Peyer's patch (tissue), 4 donors: Measurements from ENCODE around the gene NAPG. TPM values are rescaled to one million over a fixed set of nuclear protein-coding genes. Genes with fewer than 3 reads are reported as not detected.

Experiments
- DNase-seq, 3 donors: peaks; one replicate each; pipeline ENCODE4 v3.0.0-alpha.2; 2017 to 2019
- H3K27ac ChIP-seq, 4 donors: fragments of 200-600 bp; sonication (generic); one replicate each; pipeline ENCODE4 v1.5.1; 2016 to 2019
- H3K27me3 ChIP-seq, 2 donors: fragments of 200-600 bp; sonication (generic); one replicate each; pipeline ENCODE4 v1.5.1; 2019
- H3K36me3 ChIP-seq, 3 donors: fragments of 200-600 bp; sonication (generic); one replicate each; pipeline ENCODE4 v1.5.1; 2016 to 2019
- H3K4me1 ChIP-seq, 4 donors: fragments of 200-600 bp; sonication (generic); one replicate each; pipeline ENCODE4 v1.5.1; 2016 to 2019
- H3K4me3 ChIP-seq, 4 donors: fragments of 200-600 bp; sonication (generic); 1 replicate in 3 of 4; 2 replicates in 1 of 4; pipeline ENCODE4 v1.5.1; 2016 to 2019; ENCODE audit warnings: mild to moderate bottlenecking in 1 of 4
- H3K9me3 ChIP-seq, 4 donors: fragments of 200-600 bp; sonication (generic); one replicate each; pipeline ENCODE4 v1.5.1; 2016 to 2019; ENCODE audit warnings: mild to moderate bottlenecking in 1 of 4
- CTCF ChIP-seq, 6 experiments: fragments of 450-650 bp in 4 of 6; fragments of 200-600 bp in 2 of 6; sonication (generic) in 1 of 6; IDR thresholded peaks; one replicate each; pipeline ENCODE4 v1.5.1; 2017 to 2019; ENCODE audit warnings: antibody characterized with exemption in 6 of 6, mild to moderate bottlenecking in 3 of 6, moderate library complexity in 1 of 6
- POLR2A ChIP-seq, 2 donors: fragments of 450-650 bp; IDR thresholded peaks; one replicate each; pipeline ENCODE4 v1.5.1; 2017; ENCODE audit warnings: antibody characterized with exemption in 2 of 2, mild to moderate bottlenecking in 2 of 2, moderate library complexity in 2 of 2
- total RNA-seq, 4 donors: library from RNA; depleted of rRNA; stranded (reverse); fragments of >200 nt; gene quantifications; one replicate each; pipeline ENCODE4 v1.1.0, GENCODE V29; 2016

The NAPG gene
- total RNA-seq, 4 donors from 2014 or later: 22.8 to 43.8 (median 30.4) TPM

GRCh38 chr18:10525371-10525691 lies 496 bp upstream of the NAPG start:
- Histone ChIP-seq H3K36me3 (no peaks in the 10 kb centered on the region), H3K27ac (peak overlapping the region in 3 of 4 donors; percentile 90 to 98 (median 94)), H3K9me3 (no peaks in the 10 kb centered on the region), H3K4me1 (peaks cover 0 to 17% (median 7%) of the 10 kb centered on the region in 4 donors), H3K27me3 (no peaks in the 10 kb centered on the region), H3K4me3 (peak overlapping the region; percentile 78 to 97 (median 85))
- DNase-seq: no peak
- TF ChIP-seq CTCF (IDR thresholded peaks at IDR 0.05) (no peak), POLR2A (IDR thresholded peaks at IDR 0.05) (no peak)

- TF ChIP-seq CTCF (IDR thresholded peaks at IDR 0.05): no peak
- TF ChIP-seq POLR2A (IDR thresholded peaks at IDR 0.05): no peak
- Histone ChIP-seq H3K36me3 (no peaks in the 10 kb centered on the region), H3K27ac (peak overlapping the region; percentile 88 to 98 (median 92)), H3K27me3 (no peaks in the 10 kb centered on the region), H3K4me1 (peaks cover 0 to 17% (median 7%) of the 10 kb centered on the region in 4 donors), H3K4me3 (peak overlapping the region; percentile 78 to 97 (median 85)), H3K9me3 (no peaks in the 10 kb centered on the region)
- DNase-seq: no peak
Observed at GRCh38 chr18:10526561-10526949, 728 bp downstream of the NAPG start.

- no peaks in the 10 kb centered on the region for H3K9me3 ChIP-seq
- peaks cover 0 to 17% (median 7%) of the 10 kb centered on the region in 4 donors for H3K4me1 ChIP-seq
- peaks cover 0 to 7% (median 0%) of the 10 kb centered on the region in 3 donors for H3K36me3 ChIP-seq
- DNase-seq: no peak
- TF ChIP-seq CTCF (IDR thresholded peaks at IDR 0.05): no peak
- no peak for TF ChIP-seq POLR2A (IDR thresholded peaks at IDR 0.05)
- H3K27me3 ChIP-seq: no peaks in the 10 kb centered on the region
- no peak overlapping the region for H3K4me3 ChIP-seq
- no peak overlapping the region for H3K27ac ChIP-seq
Observed at GRCh38 chr18:10528439-10528838, 2.6 kb downstream of the NAPG start.

GRCh38 chr18:10530002-10530401 lies 4.2 kb downstream of the NAPG start:
- DNase-seq: no peak
- no peaks in the 10 kb centered on the region for H3K27me3 ChIP-seq
- H3K36me3 ChIP-seq: peaks cover 0 to 19% (median 0%) of the 10 kb centered on the region in 3 donors
- H3K9me3 ChIP-seq: no peaks in the 10 kb centered on the region
- H3K4me1 ChIP-seq: peaks cover 0 to 14% (median 7%) of the 10 kb centered on the region in 4 donors
- no peak overlapping the region for H3K4me3 ChIP-seq
- no peak overlapping the region for H3K27ac ChIP-seq
- TF ChIP-seq CTCF (IDR thresholded peaks at IDR 0.05): no peak
- no peak for TF ChIP-seq POLR2A (IDR thresholded peaks at IDR 0.05)

GRCh38 chr18:10530852-10531251 lies 5.0 kb downstream of the NAPG start:
- H3K27ac ChIP-seq: no peak overlapping the region
- TF ChIP-seq CTCF (IDR thresholded peaks at IDR 0.05) (no peak), POLR2A (IDR thresholded peaks at IDR 0.05) (no peak)
- peaks cover 0 to 19% (median 0%) of the 10 kb centered on the region in 3 donors for H3K36me3 ChIP-seq
- H3K4me1 ChIP-seq: peaks cover 0 to 9% (median 5%) of the 10 kb centered on the region in 4 donors
- H3K27me3 ChIP-seq: no peaks in the 10 kb centered on the region
- DNase-seq: no peak
- no peak overlapping the region for H3K4me3 ChIP-seq
- no peaks in the 10 kb centered on the region for H3K9me3 ChIP-seq

GRCh38 chr18:10533111-10533510 lies 7.3 kb downstream of the NAPG start:
- TF ChIP-seq CTCF (IDR thresholded peaks at IDR 0.05) (no peak), POLR2A (IDR thresholded peaks at IDR 0.05) (no peak)
- H3K27me3 ChIP-seq: no peaks in the 10 kb centered on the region
- no peak for DNase-seq
- peaks cover 0 to 3% (median under 1%) of the 10 kb centered on the region in 4 donors for H3K4me1 ChIP-seq
- no peak overlapping the region for H3K27ac ChIP-seq
- H3K36me3 ChIP-seq: peaks cover 0 to 19% (median 0%) of the 10 kb centered on the region in 3 donors
- H3K9me3 ChIP-seq: no peaks in the 10 kb centered on the region
- no peak overlapping the region for H3K4me3 ChIP-seq
